Thyroid gland (tissue), 4 donors: Measurements from ENCODE around the gene DZIP1. TPM values are rescaled to one million over a fixed set of nuclear protein-coding genes. Genes with fewer than 3 reads are reported as not detected.
"Not testable (repeated sequence)": the region's sequence is repeated elsewhere in the genome, so short reads cannot be mapped to it uniquely, and the experiment has no call there.

Experiments used
- DNase-seq, 2 donors: peaks; one replicate each; pipeline ENCODE4 v3.0.0-alpha.2; 2019
- H3K27ac ChIP-seq, 3 donors: fragments of 200-600 bp; sonication (generic); 1 replicate in 2 of 3; 2 replicates in 1 of 3; pipeline ENCODE4 v1.5.1; 2016 to 2019; ENCODE audit warnings: mild to moderate bottlenecking in 1 of 3, moderate library complexity in 1 of 3
- H3K27me3 ChIP-seq: fragments of 200-600 bp; sonication (generic); one replicate; pipeline ENCODE4 v1.5.1; 2019
- H3K36me3 ChIP-seq, 2 donors: fragments of 200-600 bp; sonication (generic); one replicate each; pipeline ENCODE4 v1.5.1; 2016 to 2019
- H3K4me1 ChIP-seq, 2 donors: fragments of 200-600 bp; sonication (generic); one replicate each; pipeline ENCODE4 v1.5.1; 2017 to 2019
- H3K4me3 ChIP-seq, 3 donors: fragments of 200-600 bp; sonication (generic); replicated peaks in 1 of 3; 1 replicate in 2 of 3; 2 replicates in 1 of 3; pipeline ENCODE4 v1.5.1; 2016; ENCODE audit warnings: mild to moderate bottlenecking in 1 of 3
- H3K9me3 ChIP-seq: fragments of 200-600 bp; sonication (generic); one replicate; pipeline ENCODE4 v1.5.1; 2017
- POLR2A ChIP-seq, 2 donors: fragments of 450-650 bp; IDR thresholded peaks; one replicate each; pipeline ENCODE4 v1.6.1; 2017; ENCODE audit warnings: antibody characterized with exemption in 2 of 2, mild to moderate bottlenecking in 2 of 2, moderate library complexity in 1 of 2
- WGBS, 2 donors: methylation state at CpG; one replicate each; pipeline ENCODE4 v1.1.5; 2017; 5-methylcytosine and 5-hydroxymethylcytosine counted together
- intact Hi-C: fragments of 100-400 bp; cut with DNase I; formaldehyde crosslinking; loops from one replicate; pipeline ENCODE4 v1.15.1; 2023
- total RNA-seq, 4 donors: library from RNA; depleted of rRNA; stranded (reverse); fragments of >200 nt; gene quantifications; one replicate each; pipeline ENCODE4 v1.2.3, GENCODE V29; 2016
- TF ChIP-seq, protein P1 (sequence below), 6 experiments: fragments of 200-600 bp in 3 of 6; fragments of 450-650 bp in 3 of 6; sonication (generic) in 3 of 6; IDR thresholded peaks; one replicate each; pipeline ENCODE4 v1.5.1; 2016 to 2019; ENCODE audit warnings: antibody characterized with exemption in 6 of 6, mild to moderate bottlenecking in 2 of 6, inconsistent platforms in 1 of 6, moderate library complexity in 1 of 6

DZIP1 gene
- total RNA-seq, 4 donors from 2014 or later = 4.3 to 8.5 (median 6.3) TPM

DNA sequence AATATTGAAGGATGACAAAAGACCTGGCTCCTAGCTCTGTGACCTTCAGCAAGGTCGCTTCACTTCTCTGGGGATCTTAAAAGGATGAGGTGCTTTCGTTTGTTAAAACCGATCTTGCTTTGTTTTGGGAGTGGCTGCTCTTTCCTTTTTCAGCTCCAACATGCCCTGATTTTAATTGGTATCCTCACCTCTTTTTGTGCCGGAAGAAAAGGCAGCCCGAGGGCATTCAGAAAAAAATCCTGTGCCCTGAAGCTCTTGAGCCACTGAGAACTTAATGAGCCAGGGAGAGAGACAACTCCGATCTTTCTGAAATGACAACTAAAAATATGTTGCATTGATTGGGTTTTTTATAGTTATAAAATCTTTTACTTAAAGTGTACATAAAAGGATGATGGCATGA lies 72.6 kb downstream of the DZIP1 start:
- no peaks in the 10 kb centered on the region for H3K36me3 ChIP-seq
- no peak for DNase-seq
- no peaks in the 10 kb centered on the region for H3K27me3 ChIP-seq
- no peak for TF ChIP-seq POLR2A (IDR thresholded peaks at IDR 0.05)
- TF ChIP-seq, protein P1, sequence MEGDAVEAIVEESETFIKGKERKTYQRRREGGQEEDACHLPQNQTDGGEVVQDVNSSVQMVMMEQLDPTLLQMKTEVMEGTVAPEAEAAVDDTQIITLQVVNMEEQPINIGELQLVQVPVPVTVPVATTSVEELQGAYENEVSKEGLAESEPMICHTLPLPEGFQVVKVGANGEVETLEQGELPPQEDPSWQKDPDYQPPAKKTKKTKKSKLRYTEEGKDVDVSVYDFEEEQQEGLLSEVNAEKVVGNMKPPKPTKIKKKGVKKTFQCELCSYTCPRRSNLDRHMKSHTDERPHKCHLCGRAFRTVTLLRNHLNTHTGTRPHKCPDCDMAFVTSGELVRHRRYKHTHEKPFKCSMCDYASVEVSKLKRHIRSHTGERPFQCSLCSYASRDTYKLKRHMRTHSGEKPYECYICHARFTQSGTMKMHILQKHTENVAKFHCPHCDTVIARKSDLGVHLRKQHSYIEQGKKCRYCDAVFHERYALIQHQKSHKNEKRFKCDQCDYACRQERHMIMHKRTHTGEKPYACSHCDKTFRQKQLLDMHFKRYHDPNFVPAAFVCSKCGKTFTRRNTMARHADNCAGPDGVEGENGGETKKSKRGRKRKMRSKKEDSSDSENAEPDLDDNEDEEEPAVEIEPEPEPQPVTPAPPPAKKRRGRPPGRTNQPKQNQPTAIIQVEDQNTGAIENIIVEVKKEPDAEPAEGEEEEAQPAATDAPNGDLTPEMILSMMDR (IDR thresholded peaks at IDR 0.05) = no peak
- no peak overlapping the region for H3K4me3 ChIP-seq
- no peaks in the 10 kb centered on the region for H3K4me1 ChIP-seq
- no peak overlapping the region for H3K27ac ChIP-seq
- WGBS, 2 donors = 60 to 66% methylated on average over 6 of the region's 6 CpGs
- no peaks in the 10 kb centered on the region for H3K9me3 ChIP-seq
- intact Hi-C loops = no loop called here

DNA sequence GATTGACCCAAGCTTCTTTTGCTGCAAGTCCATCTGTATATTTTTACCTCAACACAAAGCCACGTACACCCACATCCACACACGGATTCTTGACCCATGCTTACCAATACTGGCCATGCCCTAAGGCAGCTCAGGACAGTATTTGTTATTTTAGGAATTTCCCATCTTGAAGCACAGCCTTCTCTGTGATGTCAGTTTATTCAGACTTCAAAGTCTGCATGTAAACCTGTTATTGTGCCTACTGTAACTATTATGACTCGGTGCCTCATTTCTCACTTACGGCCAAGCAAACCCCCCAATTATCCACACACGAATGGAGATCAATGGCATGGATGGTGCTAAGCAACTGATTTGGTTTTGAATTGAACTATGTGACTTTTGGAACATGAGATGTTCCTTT lies 74.5 kb downstream of the DZIP1 start:
- H3K36me3 ChIP-seq = no peaks in the 10 kb centered on the region
- WGBS, 2 donors = 87 to 89% methylated on average over 5 of the region's 5 CpGs
- TF ChIP-seq, protein P1 (IDR thresholded peaks at IDR 0.05) = no peak
- no peak for TF ChIP-seq POLR2A (IDR thresholded peaks at IDR 0.05)

DNA sequence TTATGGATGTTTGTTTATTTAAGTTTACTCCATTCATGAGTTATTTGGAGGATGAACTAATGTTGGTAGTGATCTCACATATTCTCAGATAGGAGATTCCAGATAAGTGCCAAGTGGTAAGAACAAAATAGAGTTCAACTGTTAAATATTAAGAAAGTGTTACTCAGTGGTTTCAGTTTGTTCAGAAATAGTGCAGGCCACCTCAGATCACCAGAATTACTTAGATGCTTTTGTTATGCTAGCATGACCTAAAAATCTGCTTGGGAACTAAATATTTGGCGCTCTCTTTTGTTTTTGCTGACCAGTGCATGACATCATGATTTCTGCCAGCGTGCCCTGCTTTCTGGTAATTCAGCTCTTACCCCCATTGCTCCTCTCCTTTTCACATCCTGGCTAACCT lies 76.4 kb downstream of the DZIP1 start:
- DNase-seq = no peak
- no peaks in the 10 kb centered on the region for H3K9me3 ChIP-seq
- H3K27me3 ChIP-seq = no peaks in the 10 kb centered on the region
- TF ChIP-seq, protein P1 (IDR thresholded peaks at IDR 0.05) = no peak
- TF ChIP-seq POLR2A (IDR thresholded peaks at IDR 0.05) = no peak
- no peak overlapping the region for H3K27ac ChIP-seq
- no peak overlapping the region for H3K4me3 ChIP-seq
- 92 to 95% methylated on average over 2 of the region's 2 CpGs for WGBS, 2 donors
- H3K4me1 ChIP-seq = no peaks in the 10 kb centered on the region
- no peaks in the 10 kb centered on the region for H3K36me3 ChIP-seq
- intact Hi-C loops = no loop called here

More for the DNA sequence above, 74.5 kb downstream of the DZIP1 start:
- Histone ChIP-seq H3K27me3 (no peaks in the 10 kb centered on the region), H3K4me1 (no peaks in the 10 kb centered on the region), H3K27ac (no peak overlapping the region), H3K4me3 (no peak overlapping the region), H3K9me3 (no peaks in the 10 kb centered on the region)
- DNase-seq = no peak
- intact Hi-C loops = no loop called here

DNA sequence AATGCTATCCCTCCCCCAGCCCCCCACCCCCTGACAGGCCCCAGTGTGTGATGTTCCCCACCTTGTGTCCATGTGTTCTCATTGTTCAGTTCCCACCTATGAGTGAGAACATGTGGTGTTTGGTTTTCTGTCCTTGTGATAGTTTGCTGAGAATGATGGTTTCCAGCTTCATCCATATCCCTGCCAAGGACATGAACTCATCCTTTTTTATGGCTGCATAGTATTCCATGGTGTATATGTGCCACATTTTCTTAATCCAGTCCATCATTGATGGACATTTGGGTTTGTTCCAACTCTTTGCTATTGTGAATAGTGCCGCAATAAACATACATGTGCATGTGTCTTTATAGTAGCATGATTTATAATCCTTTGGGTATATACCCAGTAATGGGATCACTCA lies 78.7 kb downstream of the DZIP1 start:
- intact Hi-C loops, H3K4me1 ChIP-seq, H3K4me3 ChIP-seq, DNase-seq, H3K9me3 ChIP-seq, H3K36me3 ChIP-seq, H3K27me3 ChIP-seq, H3K27ac ChIP-seq: not testable (repeated sequence)
- WGBS, 2 donors = 97 to 100% methylated on average over 1 of the region's 1 CpG

DNA sequence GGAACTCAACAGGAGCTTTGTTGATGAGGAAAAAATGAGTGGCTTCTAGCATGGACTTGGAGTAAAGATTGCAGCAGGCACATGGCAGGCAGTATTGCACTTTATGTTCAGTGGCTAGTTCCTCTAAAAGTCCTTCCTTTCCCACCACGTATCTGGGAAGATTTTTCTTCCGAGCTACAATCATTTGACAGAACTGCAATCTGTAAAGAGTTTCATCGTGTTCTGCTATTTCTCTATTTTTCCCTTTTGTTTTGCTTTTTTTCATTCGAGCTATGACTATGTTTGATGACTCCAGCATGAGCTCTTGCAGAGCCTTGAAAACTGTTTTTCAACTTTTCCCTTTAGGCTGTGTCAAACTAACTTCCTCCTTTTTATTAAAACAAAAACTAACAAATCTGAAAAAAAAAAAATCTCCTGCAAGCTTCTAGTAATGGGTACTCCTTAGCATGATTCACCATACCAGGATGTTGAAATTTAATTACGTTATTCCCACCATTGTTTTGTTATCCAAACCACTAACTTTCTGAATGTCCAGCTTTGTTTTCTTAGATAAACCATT lies 79.7 kb downstream of the DZIP1 start:
- TF ChIP-seq POLR2A (IDR thresholded peaks at IDR 0.05) = no peak
- TF ChIP-seq, protein P1 (IDR thresholded peaks at IDR 0.05) = no peak
- H3K27ac ChIP-seq = no peak overlapping the region
- intact Hi-C loops = no loop called here
- H3K27me3 ChIP-seq = no peaks in the 10 kb centered on the region
- H3K4me3 ChIP-seq = no peak overlapping the region
- no peaks in the 10 kb centered on the region for H3K9me3 ChIP-seq
- 51 to 54% methylated on average over 5 of the region's 5 CpGs for whole genome bisulfite sequencing, 2 donors
- no peaks in the 10 kb centered on the region for H3K4me1 ChIP-seq
- DNase-seq = no peak
- no peaks in the 10 kb centered on the region for H3K36me3 ChIP-seq

DNA sequence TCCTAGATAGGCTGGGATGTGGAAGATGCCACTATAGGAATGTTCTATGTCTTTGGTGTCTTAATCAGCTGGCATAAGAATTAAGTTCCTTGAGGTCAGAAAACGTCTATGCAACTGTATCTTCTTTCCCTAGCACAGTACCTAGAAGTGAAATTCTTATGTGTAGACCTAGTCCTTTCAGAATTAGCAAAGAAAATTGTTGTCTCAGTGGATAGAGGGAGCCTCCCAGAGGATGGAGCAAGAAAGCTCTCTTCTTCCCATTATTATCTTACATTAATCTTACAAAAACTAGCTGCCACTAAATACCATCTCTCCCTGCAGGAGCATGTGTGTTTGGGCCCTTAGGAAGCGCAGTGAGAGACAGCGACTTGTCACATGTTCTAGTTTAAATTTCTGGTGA lies 80.4 kb downstream of the DZIP1 start:
- H3K27ac ChIP-seq = no peak overlapping the region
- H3K4me1 ChIP-seq = no peaks in the 10 kb centered on the region
- H3K4me3 ChIP-seq = no peak overlapping the region
- WGBS, 2 donors = 63 to 69% methylated on average over 3 of the region's 3 CpGs
- no peaks in the 10 kb centered on the region for H3K36me3 ChIP-seq
- no peak for DNase-seq
- intact Hi-C loops = no loop called here
- no peaks in the 10 kb centered on the region for H3K9me3 ChIP-seq
- TF ChIP-seq, protein P1 (IDR thresholded peaks at IDR 0.05) = no peak
- TF ChIP-seq POLR2A (IDR thresholded peaks at IDR 0.05) = no peak
- no peaks in the 10 kb centered on the region for H3K27me3 ChIP-seq
